ENCODE results near the gene ACSL5. TPM values are rescaled to one million over a fixed set of nuclear protein-coding genes. Genes with fewer than 3 reads are reported as not detected.
"Not testable (repeated sequence)": the region's sequence is repeated elsewhere in the genome, so short reads cannot be mapped to it uniquely, and the experiment has no call there.

The ACSL5 gene
- total and polyA plus RNA-seq, 2 experiments from 2014 or later: 1.7 to 3.2 TPM

DNA sequence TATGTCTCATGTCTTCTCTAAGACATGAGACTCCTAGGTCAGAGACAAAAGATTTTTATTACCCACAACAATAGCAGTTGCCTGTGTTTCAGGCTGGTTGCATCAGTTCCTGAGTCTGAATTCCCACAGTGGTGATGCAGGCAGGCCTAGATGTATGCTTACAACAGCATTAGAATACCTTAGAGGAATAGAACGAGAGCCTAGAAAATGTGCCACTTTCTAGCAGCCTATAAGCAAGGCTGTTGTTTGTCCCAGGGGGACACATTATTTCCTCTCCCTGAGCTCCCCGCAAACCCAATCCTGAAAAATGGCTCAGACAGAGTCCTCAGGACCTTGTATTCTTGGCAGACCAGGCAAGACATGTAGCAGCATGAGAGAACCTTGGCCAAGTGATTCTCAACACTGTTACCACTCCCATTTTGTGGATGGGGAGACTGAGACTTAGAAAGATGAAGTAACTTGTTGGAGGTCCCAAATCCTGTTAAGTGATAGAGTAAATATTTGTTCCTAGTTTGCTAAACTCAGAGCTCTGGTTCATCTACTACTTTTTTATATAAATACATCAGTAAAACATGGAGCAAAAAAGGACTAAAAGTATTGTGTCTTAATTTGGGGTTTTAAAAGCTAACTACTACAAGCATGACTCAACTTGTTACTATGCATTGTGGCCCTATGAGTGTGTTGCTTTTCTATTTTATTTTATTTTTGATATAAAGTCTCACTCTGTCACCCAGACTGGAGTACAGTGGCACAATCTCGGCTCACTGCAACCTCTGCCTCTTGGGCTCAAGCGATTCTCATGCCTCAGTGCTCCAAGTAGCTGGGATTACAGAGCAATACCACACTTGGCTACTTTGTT lies 87.3 kb downstream of the ACSL5 start:
- TF ChIP-seq EZH2phosphoT487 (IDR thresholded peaks at IDR 0.05; ENCODE audit: insufficient read depth, low read depth) (no peak), EZH2 (IDR thresholded peaks at IDR 0.05; ENCODE audit: insufficient read depth, poor library complexity, severe bottlenecking) (no peak)
- H3K9ac ChIP-seq: peak overlapping the region; percentile 80
- no peaks in the 10 kb centered on the region for H3K9me2 ChIP-seq (ENCODE audit: insufficient read depth)
- H2AFZ ChIP-seq: no peak overlapping the region
- DNase-seq: peak; percentile 87
- no peak overlapping the region for H3K4me3 ChIP-seq
- no peak overlapping the region for H3K4me2 ChIP-seq (ENCODE audit: unreplicated experiment)
- H3K27me3 ChIP-seq (replicated peaks; ENCODE audit: insufficient read depth): no peaks in the 10 kb centered on the region
- H3K4me1 ChIP-seq (ENCODE audit: insufficient read depth): peaks cover 20% of the 10 kb centered on the region
- peaks cover 7% of the 10 kb centered on the region; the same call in 1 of the 2 replicates for H3F3A ChIP-seq (ENCODE audit: insufficient read depth)
- in situ Hi-C loops (cut with MboI): no loop called here
- peaks cover 16% of the 10 kb centered on the region for H3K36me3 ChIP-seq (ENCODE audit: low read depth)
- H3K9me3 ChIP-seq (ENCODE audit: low read depth): no peaks in the 10 kb centered on the region
- H4K20me1 ChIP-seq (ENCODE audit: insufficient read depth): no peaks in the 10 kb centered on the region
- WGBS, 2 experiments (ENCODE audit: low coverage in 1 of 2, low lambda C conversion rate in 2 of 2, missing lambda C conversion rate in 2 of 2): 95 to 97% methylated on average over 4 of the region's 4 CpGs
- H3K79me2 ChIP-seq (ENCODE audit: insufficient read depth): peaks cover 35% of the 10 kb centered on the region
- peak overlapping the region; percentile 99 for H3K27ac ChIP-seq

DNA sequence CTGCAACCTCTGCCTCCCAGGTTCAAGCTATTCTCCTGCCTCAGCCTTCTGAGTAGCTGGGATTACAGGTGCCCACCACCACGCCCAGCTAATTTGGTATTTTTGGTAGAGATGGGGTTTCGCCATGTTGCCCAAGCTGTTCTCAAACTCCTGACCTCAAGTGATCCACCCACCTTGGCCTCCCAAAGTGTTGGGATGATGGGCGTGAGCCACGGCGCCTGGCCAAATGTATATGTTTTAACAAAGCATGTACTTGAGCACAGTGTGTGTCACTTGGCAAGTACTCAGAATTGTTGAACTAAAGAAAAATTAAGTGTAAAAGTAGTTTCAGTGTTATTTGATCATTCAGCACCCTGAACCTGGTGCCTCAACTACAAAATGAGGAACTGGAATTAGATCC lies 90.2 kb downstream of the ACSL5 start:
- H4K20me1 ChIP-seq (ENCODE audit: insufficient read depth); in situ Hi-C loops (cut with MboI): not testable (repeated sequence)

DNA sequence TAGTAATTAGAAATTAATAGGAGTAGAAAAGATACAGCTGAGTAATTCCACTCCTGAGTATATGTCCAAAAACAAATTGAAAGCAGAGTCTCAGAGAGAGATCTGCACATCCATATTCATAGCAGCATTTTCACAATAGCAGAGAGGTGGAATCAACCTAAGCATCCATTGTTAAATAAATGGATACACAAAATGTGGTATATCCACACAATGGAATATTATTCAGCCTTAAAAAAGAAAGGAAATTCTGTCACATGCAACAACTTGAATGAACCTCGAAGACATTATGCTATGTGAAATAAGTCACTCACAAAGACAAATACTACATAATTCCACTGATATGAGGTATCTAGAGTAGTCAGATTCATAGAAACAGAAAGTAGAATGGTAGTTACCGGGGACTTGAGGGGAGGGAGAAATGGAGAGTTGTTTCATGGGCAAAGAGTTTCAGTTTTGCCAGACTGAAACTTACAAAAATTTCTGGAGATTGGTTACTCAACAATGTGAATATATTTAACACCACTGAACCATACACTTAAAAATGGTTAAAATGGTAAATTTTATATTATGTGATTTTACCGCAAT lies 91.5 kb downstream of the ACSL5 start:
- H3K9ac ChIP-seq: no peak overlapping the region
- no peaks in the 10 kb centered on the region for H3K27me3 ChIP-seq (replicated peaks; ENCODE audit: insufficient read depth)
- H3K79me2 ChIP-seq (ENCODE audit: insufficient read depth): no peaks in the 10 kb centered on the region
- in situ Hi-C loops (cut with MboI): no loop called here
- H3K36me3 ChIP-seq (ENCODE audit: low read depth): peaks cover 16% of the 10 kb centered on the region
- TF ChIP-seq EZH2phosphoT487 (IDR thresholded peaks at IDR 0.05; ENCODE audit: insufficient read depth, low read depth) (no peak), EZH2 (IDR thresholded peaks at IDR 0.05; ENCODE audit: insufficient read depth, poor library complexity, severe bottlenecking) (no peak)
- DNase-seq: no peak
- peaks cover 12% of the 10 kb centered on the region for H3K4me1 ChIP-seq (ENCODE audit: insufficient read depth)
- no peaks in the 10 kb centered on the region for H3K9me3 ChIP-seq (ENCODE audit: low read depth)
- no peaks in the 10 kb centered on the region for H4K20me1 ChIP-seq (ENCODE audit: insufficient read depth)
- H3F3A ChIP-seq (ENCODE audit: insufficient read depth): peaks cover 3% of the 10 kb centered on the region; the same call in 1 of the 2 replicates
- 95 to 96% methylated on average over 3 of the region's 3 CpGs for WGBS, 2 experiments (ENCODE audit: low coverage in 1 of 2, low lambda C conversion rate in 2 of 2, missing lambda C conversion rate in 2 of 2)
- H3K27ac ChIP-seq: no peak overlapping the region
- no peak overlapping the region for H3K4me2 ChIP-seq (ENCODE audit: unreplicated experiment)
- H3K9me2 ChIP-seq (ENCODE audit: insufficient read depth): no peaks in the 10 kb centered on the region
- no peak overlapping the region for H3K4me3 ChIP-seq
- H2AFZ ChIP-seq: no peak overlapping the region

More for the DNA sequence above, 90.2 kb downstream of the ACSL5 start:
- not testable (repeated sequence) for DNase-seq; H3K9me2 ChIP-seq (ENCODE audit: insufficient read depth); H3K79me2 ChIP-seq (ENCODE audit: insufficient read depth); H3K4me3 ChIP-seq; H3K9me3 ChIP-seq (ENCODE audit: low read depth); H3F3A ChIP-seq (ENCODE audit: insufficient read depth); H3K27ac ChIP-seq; H3K27me3 ChIP-seq (replicated peaks; ENCODE audit: insufficient read depth); H3K4me2 ChIP-seq (ENCODE audit: unreplicated experiment); H3K9ac ChIP-seq; H2AFZ ChIP-seq
- WGBS, 2 experiments (ENCODE audit: low coverage in 1 of 2, low lambda C conversion rate in 2 of 2, missing lambda C conversion rate in 2 of 2): 92 to 93% methylated on average over 5 of the region's 5 CpGs
- H3K4me1 ChIP-seq (ENCODE audit: insufficient read depth): peaks cover 15% of the 10 kb centered on the region
- peaks cover 16% of the 10 kb centered on the region for H3K36me3 ChIP-seq (ENCODE audit: low read depth)

DNA sequence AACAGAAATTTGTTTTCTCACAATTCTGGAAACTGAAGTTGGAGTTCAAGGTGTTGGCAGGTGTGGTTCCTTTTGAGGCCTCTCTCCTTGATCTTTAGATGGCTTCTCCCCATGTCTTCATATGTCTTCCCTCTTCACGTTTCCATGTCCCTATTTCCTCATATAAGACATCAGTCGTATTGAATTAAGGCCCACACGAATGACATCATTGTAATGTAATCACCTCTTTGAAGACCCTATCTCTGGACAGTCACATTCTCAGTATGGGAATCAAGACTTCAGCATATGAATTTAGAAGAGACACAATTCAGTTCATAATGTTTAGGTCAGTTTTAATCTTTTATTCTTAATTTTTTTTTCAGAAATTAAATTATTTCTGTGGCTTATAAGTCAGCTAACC lies 92.9 kb downstream of the ACSL5 start:
- H3K9me3 ChIP-seq (ENCODE audit: low read depth): no peaks in the 10 kb centered on the region
- H3K4me3 ChIP-seq: no peak overlapping the region
- no peaks in the 10 kb centered on the region for H3F3A ChIP-seq (ENCODE audit: insufficient read depth)
- TF ChIP-seq EZH2 (IDR thresholded peaks at IDR 0.05; ENCODE audit: insufficient read depth, poor library complexity, severe bottlenecking) (no peak), EZH2phosphoT487 (IDR thresholded peaks at IDR 0.05; ENCODE audit: insufficient read depth, low read depth) (no peak)
- H3K9me2 ChIP-seq (ENCODE audit: insufficient read depth): no peaks in the 10 kb centered on the region
- DNase-seq: no peak
- H2AFZ ChIP-seq: no peak overlapping the region
- no peaks in the 10 kb centered on the region for H4K20me1 ChIP-seq (ENCODE audit: insufficient read depth)
- H3K27ac ChIP-seq: no peak overlapping the region
- in situ Hi-C loops (cut with MboI): no loop called here
- no peaks in the 10 kb centered on the region for H3K27me3 ChIP-seq (replicated peaks; ENCODE audit: insufficient read depth)
- no peak overlapping the region for H3K4me2 ChIP-seq (ENCODE audit: unreplicated experiment)
- H3K9ac ChIP-seq: no peak overlapping the region
- 91 to 100% methylated on average over 3 of the region's 3 CpGs for WGBS, 2 experiments (ENCODE audit: low coverage in 1 of 2, low lambda C conversion rate in 2 of 2, missing lambda C conversion rate in 2 of 2)
- no peaks in the 10 kb centered on the region for H3K79me2 ChIP-seq (ENCODE audit: insufficient read depth)
- peaks cover 16% of the 10 kb centered on the region for H3K36me3 ChIP-seq (ENCODE audit: low read depth)
- H3K4me1 ChIP-seq (ENCODE audit: insufficient read depth): no peaks in the 10 kb centered on the region
